Activated CD4-positive, alpha-beta T cell treated with anti-CD3 and anti-CD28 coated beads, Interleukin-10, Interleukin-2, amounts not matched to agents 100 ng/mL and 50 ng/mL, durations not matched to agents 16 hours and 8 hours (primary cell): ENCODE results near the gene PSENEN.
"Not testable (repeated sequence)": the region's sequence is repeated elsewhere in the genome, so short reads cannot be mapped to it uniquely, and the experiment has no call there.

Experiments used
- DNase-seq: peaks from one replicate; pipeline ENCODE4 v3.0.0-alpha.2; 2020

The PSENEN gene

DNA sequence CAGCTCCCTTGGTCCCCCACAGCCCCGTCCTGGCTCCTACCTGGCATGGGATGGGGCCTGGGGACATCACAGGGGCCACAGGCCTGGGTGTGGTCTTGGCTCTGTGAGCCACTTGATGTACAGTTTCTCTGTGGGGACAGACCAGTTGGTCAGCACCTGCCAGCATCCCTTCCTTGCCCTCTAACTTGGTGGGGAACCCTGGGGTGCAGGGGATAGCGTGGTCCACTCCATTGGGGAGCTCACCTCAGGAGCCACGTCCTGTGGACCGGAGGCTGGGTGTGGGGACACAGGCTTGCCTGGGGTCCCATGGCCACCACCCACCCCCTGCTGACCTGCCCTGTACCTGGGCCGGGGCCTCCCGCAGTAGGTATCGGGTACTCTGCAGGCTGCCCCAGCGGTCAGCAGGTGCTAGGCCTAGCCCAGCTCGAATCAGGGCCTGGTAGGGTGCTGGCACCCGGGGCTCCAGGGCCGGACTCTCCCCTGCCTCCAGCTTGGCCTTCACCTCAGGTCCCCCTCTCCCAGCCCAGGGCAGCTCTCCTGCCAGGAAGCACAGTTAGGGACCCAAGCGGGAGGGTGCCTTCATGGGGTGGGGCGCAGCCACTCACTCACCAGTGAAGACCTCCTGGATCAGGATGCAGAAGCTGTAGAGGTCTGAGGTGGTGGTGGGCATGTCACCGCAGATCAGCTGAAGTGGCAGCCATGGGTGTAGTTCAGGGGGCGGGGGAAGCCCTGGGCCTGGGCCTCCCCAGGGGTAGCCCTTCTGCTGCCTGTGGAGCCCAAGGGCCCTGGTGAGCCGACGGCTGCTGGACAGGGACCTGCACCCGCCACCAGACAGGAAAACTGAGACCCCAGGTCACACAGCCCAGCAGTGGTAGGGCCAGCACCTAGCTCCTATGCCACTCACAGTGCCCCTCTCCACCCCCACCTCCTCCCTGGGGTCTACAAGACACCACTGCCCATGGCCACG is 44.8 kb downstream of the PSENEN start:
- no peak for DNase-seq

DNA sequence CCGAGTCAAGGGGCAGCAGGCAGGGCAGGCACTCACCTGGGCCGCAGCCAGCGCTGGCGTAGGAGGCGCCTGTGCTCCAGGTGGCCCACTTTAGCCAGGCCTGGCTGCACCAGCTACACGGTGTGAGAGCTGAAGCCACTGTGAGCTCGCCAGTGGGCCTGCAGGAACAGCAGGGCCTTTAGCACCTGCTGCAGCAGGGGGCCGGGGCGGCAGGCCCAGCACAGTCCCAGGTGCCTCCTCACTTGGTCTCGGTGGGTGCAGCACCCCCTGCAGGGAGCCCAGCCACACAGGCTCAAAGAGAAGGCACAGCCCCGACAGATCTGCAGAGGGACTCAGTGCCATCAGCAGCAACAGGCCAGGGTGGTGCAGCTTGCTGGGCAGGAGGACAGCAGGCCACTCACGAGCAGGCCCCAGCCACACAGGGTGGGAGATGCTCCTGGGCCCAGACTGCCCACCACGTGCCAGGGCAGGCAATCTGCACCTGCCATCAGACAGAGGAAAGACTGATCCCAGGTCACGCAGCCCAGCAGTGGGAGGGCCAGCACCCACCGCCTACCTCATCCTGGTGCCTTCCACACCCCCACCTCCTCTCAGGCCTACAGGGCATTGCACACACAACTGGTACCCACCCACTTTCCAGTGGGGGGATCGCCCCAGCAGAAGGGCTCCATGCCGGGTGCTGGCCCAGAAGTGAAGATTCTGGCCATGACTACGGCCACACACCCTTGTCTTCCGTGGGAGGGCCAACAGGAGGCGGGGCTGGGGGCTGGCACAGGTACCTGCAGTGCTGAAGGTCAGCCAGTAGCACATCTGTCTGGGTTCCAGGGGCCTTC is 45.7 kb downstream of the PSENEN start:
- peak; percentile 16 for DNase-seq

DNA sequence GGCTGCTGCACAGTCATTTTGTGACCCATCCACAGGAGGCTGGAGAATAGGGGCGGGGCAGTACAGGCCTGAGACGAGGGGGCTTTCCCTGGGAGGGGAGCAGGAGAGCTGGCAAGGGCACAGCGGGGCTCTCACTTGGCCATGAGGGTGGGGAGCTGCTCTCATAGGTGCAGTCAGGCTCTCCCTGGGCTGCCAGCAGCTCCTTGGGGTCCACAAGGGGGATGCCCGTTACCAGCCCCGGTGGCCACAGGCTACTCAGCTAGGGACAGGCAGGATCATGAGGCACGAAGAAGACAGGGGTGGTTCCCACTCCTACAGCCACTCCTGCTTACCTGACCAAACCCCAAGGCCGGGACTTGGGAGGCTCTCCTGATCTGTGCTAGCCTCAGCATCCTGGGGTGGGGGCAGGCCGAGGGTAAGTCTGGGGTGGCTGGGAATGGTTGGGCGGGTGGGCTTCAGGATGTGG is 46.4 kb downstream of the PSENEN start:
- no peak for DNase-seq

DNA sequence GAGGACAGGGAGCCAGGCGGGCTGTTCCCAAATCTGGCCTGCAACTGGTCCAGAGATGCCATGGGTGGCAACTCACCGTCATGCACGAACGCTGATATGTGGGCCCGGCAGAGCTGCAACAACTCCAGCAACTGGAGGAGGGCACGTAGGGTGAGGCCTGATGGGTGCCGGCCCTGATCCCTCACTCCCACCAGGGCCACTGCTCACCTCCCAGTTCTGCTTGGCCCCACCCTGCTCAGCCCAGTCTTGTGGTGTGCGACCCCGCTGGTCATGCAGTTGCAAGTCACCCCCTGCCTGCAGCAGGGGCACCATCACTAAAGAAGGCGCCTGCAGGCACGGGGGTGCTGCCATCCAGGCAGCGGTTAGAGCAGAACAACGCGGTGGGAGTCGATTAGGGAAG is 46.9 kb downstream of the PSENEN start:
- DNase-seq: no peak

DNA sequence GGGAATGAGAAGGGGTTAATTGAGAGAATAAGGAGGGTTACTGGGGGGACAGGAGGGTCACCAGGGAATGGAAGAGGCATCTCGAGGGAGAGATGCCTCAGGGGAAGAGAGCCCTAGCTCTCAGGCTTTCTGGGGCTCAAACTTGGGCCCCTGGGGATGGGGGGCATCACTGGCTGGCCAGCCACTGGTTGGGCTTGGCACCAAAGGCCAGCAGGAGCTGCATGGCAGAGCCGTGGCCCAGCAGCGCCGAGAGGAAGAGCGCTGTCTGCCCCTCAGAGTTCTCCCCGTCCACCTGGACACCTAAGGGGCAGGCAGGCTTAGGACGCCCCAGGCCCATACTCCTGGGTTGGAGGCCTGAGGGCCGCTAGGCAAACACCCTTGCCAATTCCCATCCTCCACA is 47.4 kb downstream of the PSENEN start:
- DNase-seq: no peak

DNA sequence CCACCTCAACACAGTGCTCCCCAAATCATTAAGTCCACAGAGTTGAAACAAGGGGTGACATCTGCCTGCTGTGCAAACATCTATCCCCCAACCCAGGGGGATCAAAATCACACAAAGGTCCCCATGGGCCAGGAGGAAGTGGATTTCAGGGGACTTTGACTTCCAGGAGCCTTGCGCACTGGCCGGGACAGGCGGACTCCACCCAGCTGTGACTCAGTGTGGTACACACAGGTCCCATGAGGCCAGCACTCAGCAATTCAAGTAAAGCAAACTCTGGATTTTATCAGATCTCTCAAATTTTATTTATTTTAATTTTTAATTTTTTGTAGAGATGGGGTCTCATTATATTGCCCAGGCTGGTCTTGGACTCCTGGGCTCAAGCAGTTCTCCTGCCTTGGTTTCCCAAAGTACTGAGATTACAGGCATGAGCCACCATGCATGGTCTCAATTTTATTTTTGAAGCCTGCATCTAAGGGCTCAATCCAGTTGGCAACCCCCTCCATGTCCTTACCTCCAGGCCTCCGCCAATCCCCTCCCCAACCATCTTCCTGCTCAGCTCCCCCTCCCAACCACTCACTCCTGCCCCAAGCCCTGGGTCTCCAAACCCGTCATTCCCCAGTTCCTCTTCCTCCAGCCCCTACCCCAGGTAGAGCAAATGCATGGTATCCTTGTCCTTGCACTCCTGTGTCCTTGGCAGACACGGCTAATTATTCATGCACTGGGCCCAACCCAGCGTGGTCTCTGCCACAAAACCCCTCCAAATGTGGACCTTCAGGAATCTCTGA is 48.1 kb downstream of the PSENEN start:
- no peak for DNase-seq

DNA sequence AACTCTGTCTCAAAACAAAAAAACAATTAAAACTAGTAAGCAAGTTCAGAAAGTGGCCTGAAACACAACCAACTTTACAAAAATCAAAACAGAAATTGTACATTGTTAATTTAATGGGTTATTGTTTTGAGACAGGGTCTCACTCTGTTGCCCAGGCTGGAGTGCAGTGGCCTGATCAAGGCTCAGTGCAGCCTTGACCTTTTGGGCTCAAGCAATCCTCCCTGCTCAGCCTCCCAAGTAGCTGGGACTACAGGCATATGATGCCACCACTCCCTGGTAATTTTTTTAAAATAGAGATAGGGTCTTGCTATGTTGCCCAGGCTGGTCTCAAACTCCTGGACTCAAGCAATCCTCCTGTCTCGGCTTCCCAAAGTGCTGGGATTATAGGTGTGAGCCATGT is 50.1 kb downstream of the PSENEN start:
- not testable (repeated sequence) for DNase-seq
